BLaER1 treated with 17β-estradiol and CSF1 and Interleukin-3, amounts not matched to agents 10 nM and 100 nM (cell line): Measurements from ENCODE around the gene ASIC1.

Experiments
- H3K27ac ChIP-seq, 11 experiments: shearing (Covaris generic); formaldehyde crosslinking; 2 replicates each; pipeline ENCODE4 v1.8.1; 2022
- H3K27me3 ChIP-seq, 11 experiments: shearing (Covaris generic); formaldehyde crosslinking; 2 replicates each; pipeline ENCODE4 v1.8.1; 2022
- H3K36me3 ChIP-seq, 11 experiments: shearing (Covaris generic); formaldehyde crosslinking; 2 replicates each; pipeline ENCODE4 v1.8.1; 2022
- H3K4me1 ChIP-seq, 10 experiments: shearing (Covaris generic); formaldehyde crosslinking; 2 replicates each; pipeline ENCODE4 v1.8.1; 2022
- H3K4me2 ChIP-seq, 11 experiments: shearing (Covaris generic); formaldehyde crosslinking; 2 replicates each; pipeline ENCODE4 v1.8.1; 2022
- H3K4me3 ChIP-seq, 10 experiments: shearing (Covaris generic); formaldehyde crosslinking; 2 replicates each; pipeline ENCODE4 v1.8.1; 2022
- H3K9ac ChIP-seq, 11 experiments: shearing (Covaris generic); formaldehyde crosslinking; 2 replicates each; pipeline ENCODE4 v1.8.1; 2022
- H3K9me3 ChIP-seq, 11 experiments: shearing (Covaris generic); formaldehyde crosslinking; replicated peaks in 1 of 11; 2 replicates each; pipeline ENCODE4 v1.8.1; 2022
- H4K20me1 ChIP-seq, 11 experiments: shearing (Covaris generic); formaldehyde crosslinking; 2 replicates each; pipeline ENCODE4 v1.8.1; 2022
- Cebpa-rat ChIP-seq, 11 experiments: shearing (Covaris generic); IDR thresholded peaks; 2 replicates each; pipeline ENCODE4 v1.8.1; 2022

ASIC1 gene

DNA sequence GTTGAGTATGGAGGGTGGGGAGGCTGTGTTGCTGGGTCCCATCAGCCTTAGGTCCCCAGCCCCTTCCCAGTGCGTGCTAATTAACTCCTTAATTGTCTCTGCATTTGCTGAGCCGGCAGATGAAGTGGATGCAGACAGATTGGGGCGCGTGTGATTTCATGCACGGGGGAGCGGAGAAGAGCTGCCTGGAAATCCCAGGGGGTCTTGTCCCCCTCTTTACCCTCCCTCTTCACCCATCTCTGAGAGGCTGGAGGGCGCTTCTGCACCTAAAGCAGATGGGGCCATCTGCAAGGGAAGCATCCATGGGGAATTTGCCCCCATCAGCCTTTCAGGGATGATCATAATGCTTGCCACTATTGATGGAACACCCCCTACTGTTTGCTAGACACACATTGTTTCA lies 4.4 kb upstream of the ASIC1 start:
- no peaks in the 10 kb centered on the region for H3K9me3 ChIP-seq
- H3K27me3 ChIP-seq = peaks cover 49 to 68% (median 64%) of the 10 kb centered on the region in 11 experiments
- no peak overlapping the region for H3K4me3 ChIP-seq
- H3K9ac ChIP-seq = no peak overlapping the region
- peaks cover 0 to 12% (median 8%) of the 10 kb centered on the region in 11 experiments; a peak in 9 of 22 replicates for H4K20me1 ChIP-seq
- peaks cover 10 to 44% (median 20%) of the 10 kb centered on the region in 10 experiments for H3K4me1 ChIP-seq
- no peak for TF ChIP-seq Cebpa-rat (IDR thresholded peaks at IDR 0.05)
- H3K27ac ChIP-seq = no peak overlapping the region
- H3K36me3 ChIP-seq = no peaks in the 10 kb centered on the region
- H3K4me2 ChIP-seq = peak overlapping the region in 5 of 11 experiments; percentile 1 to 27 (median 8); a peak in 5 of 22 replicates

DNA sequence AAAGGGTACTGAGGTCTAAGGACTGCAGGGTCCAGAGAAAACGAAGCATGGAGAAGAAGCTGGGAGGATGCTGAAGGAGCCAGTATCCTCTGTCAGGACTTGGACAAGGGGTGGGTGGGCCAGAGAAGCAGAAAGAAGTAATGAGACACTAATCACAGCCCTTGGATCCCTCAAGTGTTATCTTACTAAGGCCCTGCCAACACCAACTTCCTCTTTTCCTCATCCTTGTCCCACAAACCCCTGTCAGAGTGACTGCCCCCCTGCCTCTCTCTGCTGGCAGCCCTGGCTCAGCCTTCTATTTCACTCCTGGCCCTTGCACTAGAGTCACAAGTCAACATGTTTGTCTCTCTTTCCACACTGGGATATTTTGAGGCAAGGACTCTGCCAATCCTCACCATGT lies 3.8 kb upstream of the ASIC1 start:
- H3K4me2 ChIP-seq = peak overlapping the region in 6 of 11 experiments; percentile 1 to 30 (median 10); a peak in 8 of 22 replicates
- no peak overlapping the region for H3K27ac ChIP-seq
- no peak for TF ChIP-seq Cebpa-rat (IDR thresholded peaks at IDR 0.05)
- H3K4me3 ChIP-seq = no peak overlapping the region
- peaks cover 0 to 18% (median 8%) of the 10 kb centered on the region in 11 experiments; a peak in 9 of 22 replicates for H4K20me1 ChIP-seq
- peaks cover 56 to 71% (median 67%) of the 10 kb centered on the region in 11 experiments for H3K27me3 ChIP-seq
- no peaks in the 10 kb centered on the region for H3K9me3 ChIP-seq
- no peak overlapping the region for H3K9ac ChIP-seq
- no peaks in the 10 kb centered on the region for H3K36me3 ChIP-seq
- peaks cover 10 to 50% (median 23%) of the 10 kb centered on the region in 10 experiments for H3K4me1 ChIP-seq

DNA sequence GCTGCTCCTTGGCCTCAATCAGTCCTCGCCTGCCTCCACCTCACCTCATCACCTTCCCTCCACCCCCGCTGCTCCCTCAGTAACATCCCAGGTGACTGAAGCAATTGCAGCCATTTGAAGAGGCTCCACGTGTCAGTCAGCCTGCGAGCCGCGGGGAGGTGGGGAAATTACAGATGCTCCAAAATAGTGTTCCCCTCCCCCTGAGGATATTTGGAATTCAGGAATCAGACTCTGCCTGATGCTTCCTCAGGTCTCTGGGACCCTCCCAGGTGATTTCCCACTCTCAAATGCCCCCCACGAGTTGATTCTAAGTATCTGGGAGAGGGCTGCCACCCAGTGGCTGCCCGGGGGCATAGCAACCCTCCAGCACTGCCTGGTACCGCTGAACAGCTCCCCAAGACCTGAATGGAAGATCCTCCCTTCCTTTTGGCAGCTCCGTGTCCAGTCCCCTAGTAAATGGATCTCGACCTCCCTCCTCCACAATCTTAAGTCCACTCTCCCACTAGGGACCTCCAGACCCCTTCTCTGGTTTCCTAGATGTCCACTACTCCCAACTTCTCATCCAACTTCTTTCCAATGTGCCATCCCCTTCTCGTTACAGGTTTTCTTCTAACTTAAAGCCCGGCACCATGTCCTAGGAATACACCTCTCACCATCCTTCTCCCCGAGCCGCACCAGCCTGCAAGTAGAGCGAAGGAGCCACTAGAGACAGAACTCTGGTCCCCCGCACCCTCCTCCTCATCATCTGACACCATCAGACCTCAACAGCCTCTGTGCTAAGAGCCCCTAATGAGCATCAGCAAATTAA lies 1.4 kb upstream of the ASIC1 start:
- Histone ChIP-seq H3K27me3 (peaks cover 40 to 50% (median 43%) of the 10 kb centered on the region in 11 experiments), H4K20me1 (peaks cover 0 to 27% (median 8%) of the 10 kb centered on the region in 11 experiments; a peak in 9 of 22 replicates), H3K4me3 (peak overlapping the region in 2 of 10 experiments; percentile 72 to 78; a peak in 3 of 20 replicates), H3K9ac (peak overlapping the region in 1 of 11 experiments; percentile 76; a peak in 1 of 22 replicates), H3K4me1 (peaks cover 14 to 56% (median 37%) of the 10 kb centered on the region in 10 experiments), H3K36me3 (no peaks in the 10 kb centered on the region), H3K4me2 (peak overlapping the region; percentile 80 to 99 (median 95)), H3K9me3 (no peaks in the 10 kb centered on the region), H3K27ac (no peak overlapping the region)
- no peak for TF ChIP-seq Cebpa-rat (IDR thresholded peaks at IDR 0.05)

DNA sequence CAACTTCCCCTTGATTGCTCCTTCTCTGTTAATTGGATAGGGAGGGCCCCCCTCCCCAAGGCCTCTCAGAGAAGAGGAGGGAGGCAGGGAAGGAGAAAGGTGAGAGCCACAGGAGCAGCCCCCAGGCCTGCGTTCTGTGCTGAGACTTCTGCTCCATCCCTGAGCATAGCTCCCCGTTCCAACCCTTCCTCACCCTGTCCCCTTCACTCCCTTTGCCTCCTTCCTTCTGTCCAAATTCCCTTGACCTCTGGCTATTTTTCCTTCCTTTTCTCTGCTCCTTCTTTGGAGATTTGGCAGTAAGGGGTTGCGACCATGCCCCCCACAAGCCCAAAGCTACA lies 788 bp upstream of the ASIC1 start:
- Histone ChIP-seq H3K4me2 (peak overlapping the region; percentile 80 to 99 (median 95)), H3K27me3 (peaks cover 34 to 44% (median 38%) of the 10 kb centered on the region in 11 experiments), H3K9me3 (no peaks in the 10 kb centered on the region), H3K36me3 (no peaks in the 10 kb centered on the region), H3K4me3 (peak overlapping the region; percentile 60 to 78 (median 69); a peak in 19 of 20 replicates), H3K27ac (no peak overlapping the region), H3K4me1 (peaks cover 18 to 56% (median 42%) of the 10 kb centered on the region in 10 experiments), H3K9ac (peak overlapping the region in 6 of 11 experiments; percentile 65 to 78 (median 74); a peak in 7 of 22 replicates), H4K20me1 (peaks cover 0 to 27% (median 8%) of the 10 kb centered on the region in 11 experiments; a peak in 9 of 22 replicates)
- TF ChIP-seq Cebpa-rat (IDR thresholded peaks at IDR 0.05) = no peak

DNA sequence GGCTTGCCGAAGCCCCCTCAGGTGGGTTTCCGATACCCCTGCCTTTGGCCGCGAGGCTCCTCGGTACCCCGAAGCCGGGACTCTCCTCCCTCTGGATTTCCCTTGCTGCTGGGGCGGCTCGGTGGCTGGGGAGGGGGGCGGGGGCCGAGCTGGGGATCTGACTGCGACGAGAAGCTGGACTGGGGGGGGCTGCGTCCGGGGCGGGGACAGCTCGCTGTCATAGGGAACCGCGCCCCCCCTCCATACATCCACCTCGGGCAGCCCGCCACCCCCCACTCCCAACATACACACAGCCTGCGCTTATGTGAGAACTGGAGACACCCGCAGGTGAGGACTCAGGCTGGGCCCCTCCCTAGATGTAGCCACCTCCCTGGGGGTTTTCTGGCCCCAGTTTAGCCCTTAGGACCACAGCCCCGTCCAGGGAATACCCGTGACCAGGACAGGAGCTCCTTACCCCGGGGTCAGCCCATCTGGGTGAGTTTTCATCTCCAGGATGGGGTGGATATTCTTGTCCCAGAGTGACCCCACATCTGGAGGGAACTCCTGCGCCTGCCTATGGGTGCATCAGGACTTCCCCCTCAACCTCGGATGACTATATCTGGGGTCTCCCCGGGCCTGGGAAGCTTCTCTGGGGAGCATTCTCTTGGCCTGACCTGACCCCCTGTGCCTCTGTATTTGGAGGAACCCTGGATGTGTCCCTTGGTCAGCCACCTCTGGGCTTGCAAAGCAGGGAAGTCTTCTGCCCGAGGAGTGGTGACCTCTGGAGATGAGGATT lies 687 bp downstream of the ASIC1 start:
- H3K4me2 ChIP-seq = peak overlapping the region; percentile 80 to 99 (median 95)
- peak overlapping the region; percentile 60 to 78 (median 69) for H3K4me3 ChIP-seq
- peak overlapping the region in 3 of 11 experiments; percentile 28 to 32 (median 32); a peak in 3 of 22 replicates for H3K27ac ChIP-seq
- H4K20me1 ChIP-seq = peaks cover 0 to 27% (median 8%) of the 10 kb centered on the region in 11 experiments; a peak in 9 of 22 replicates
- peaks cover 20 to 32% (median 27%) of the 10 kb centered on the region in 11 experiments for H3K27me3 ChIP-seq
- H3K4me1 ChIP-seq = peaks cover 30 to 66% (median 55%) of the 10 kb centered on the region in 10 experiments
- no peaks in the 10 kb centered on the region for H3K36me3 ChIP-seq
- no peak for TF ChIP-seq Cebpa-rat (IDR thresholded peaks at IDR 0.05)
- H3K9ac ChIP-seq = peak overlapping the region; percentile 54 to 78 (median 73)
- no peaks in the 10 kb centered on the region for H3K9me3 ChIP-seq

DNA sequence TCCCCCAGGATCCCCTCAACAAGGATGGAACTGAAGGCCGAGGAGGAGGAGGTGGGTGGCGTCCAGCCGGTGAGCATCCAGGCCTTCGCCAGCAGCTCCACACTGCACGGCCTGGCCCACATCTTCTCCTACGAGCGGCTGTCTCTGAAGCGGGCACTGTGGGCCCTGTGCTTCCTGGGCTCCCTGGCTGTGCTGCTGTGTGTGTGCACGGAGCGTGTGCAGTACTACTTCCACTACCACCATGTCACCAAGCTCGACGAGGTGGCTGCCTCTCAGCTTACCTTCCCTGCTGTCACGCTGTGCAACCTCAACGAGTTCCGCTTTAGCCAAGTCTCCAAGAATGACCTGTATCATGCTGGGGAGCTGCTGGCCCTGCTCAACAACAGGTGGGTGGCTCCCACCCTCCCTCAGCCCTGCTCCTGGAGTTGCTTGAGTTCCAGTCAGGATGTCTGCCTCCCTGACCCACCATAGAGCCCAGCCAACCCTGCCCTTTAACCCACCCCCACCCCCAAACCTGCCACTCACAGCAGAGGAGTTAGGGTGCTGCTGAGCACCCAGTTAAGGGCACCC lies 1.4 kb downstream of the ASIC1 start:
- peaks cover 31 to 59% (median 50%) of the 10 kb centered on the region in 10 experiments for H3K4me1 ChIP-seq
- H3K9ac ChIP-seq = no peak overlapping the region
- H3K4me3 ChIP-seq = no peak overlapping the region
- no peak for TF ChIP-seq Cebpa-rat (IDR thresholded peaks at IDR 0.05)
- no peaks in the 10 kb centered on the region for H3K36me3 ChIP-seq
- H3K4me2 ChIP-seq = peak overlapping the region in 9 of 11 experiments; percentile 27 to 98 (median 83); a peak in 9 of 22 replicates
- no peaks in the 10 kb centered on the region for H3K9me3 ChIP-seq
- H3K27me3 ChIP-seq = peaks cover 13 to 32% (median 26%) of the 10 kb centered on the region in 11 experiments
- peaks cover 0 to 27% (median 8%) of the 10 kb centered on the region in 11 experiments; a peak in 9 of 22 replicates for H4K20me1 ChIP-seq
- no peak overlapping the region for H3K27ac ChIP-seq

DNA sequence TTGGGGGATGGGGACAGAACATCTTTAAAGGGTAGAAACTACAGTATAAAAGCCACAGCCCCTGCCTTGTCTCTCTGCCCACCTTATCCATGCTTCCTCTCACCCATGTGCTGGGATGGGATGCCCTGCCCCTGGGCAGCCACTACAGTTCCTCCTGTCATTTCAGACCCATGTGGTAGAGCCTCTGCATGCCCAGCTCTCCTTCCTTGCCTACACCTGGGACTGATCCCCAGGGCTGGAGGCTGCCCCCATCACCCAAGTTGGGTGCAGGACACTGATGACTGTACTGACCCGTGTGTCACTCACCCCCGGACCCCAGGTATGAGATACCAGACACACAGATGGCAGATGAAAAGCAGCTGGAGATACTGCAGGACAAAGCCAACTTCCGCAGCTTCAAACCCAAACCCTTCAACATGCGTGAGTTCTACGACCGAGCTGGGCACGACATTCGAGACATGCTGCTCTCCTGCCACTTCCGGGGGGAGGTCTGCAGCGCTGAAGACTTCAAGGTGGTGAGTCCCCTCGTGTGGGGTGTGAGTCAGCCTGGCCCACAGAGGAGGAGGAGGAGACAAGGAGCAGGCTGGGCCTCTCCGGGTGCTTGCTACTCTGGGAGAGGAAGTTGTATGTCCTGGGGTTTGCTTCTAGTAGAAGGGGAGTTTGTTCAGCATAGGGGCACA lies 2.2 kb downstream of the ASIC1 start:
- no peaks in the 10 kb centered on the region for H3K36me3 ChIP-seq
- H3K9ac ChIP-seq = no peak overlapping the region
- no peaks in the 10 kb centered on the region for H3K9me3 ChIP-seq
- H3K4me3 ChIP-seq = no peak overlapping the region
- H3K27ac ChIP-seq = no peak overlapping the region
- no peak for TF ChIP-seq Cebpa-rat (IDR thresholded peaks at IDR 0.05)
- peak overlapping the region in 8 of 11 experiments; percentile 2 to 60 (median 39); a peak in 11 of 22 replicates for H3K4me2 ChIP-seq
- H3K4me1 ChIP-seq = peaks cover 31 to 57% (median 50%) of the 10 kb centered on the region in 10 experiments
- H3K27me3 ChIP-seq = peaks cover 13 to 32% (median 26%) of the 10 kb centered on the region in 11 experiments
- peaks cover 0 to 27% (median 8%) of the 10 kb centered on the region in 11 experiments; a peak in 9 of 22 replicates for H4K20me1 ChIP-seq

DNA sequence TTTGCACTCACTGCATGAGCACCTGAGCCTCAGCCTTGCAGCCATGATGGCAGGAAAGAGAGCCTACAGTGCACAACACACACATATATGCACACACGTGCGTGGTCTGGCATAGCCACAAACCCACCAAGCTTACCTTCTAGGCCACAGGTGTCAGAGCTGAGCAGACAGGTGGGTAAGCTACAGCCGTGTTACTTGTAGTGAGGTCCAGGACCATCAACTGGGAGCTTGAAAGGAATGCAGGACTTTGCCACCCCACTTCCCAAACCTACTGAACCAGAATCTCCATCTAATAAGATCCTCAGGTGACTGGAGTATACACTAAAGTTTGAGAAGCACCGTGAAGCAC lies 2.7 kb downstream of the ASIC1 start:
- H3K27ac ChIP-seq = no peak overlapping the region
- TF ChIP-seq Cebpa-rat (IDR thresholded peaks at IDR 0.05) = no peak
- peaks cover 31 to 57% (median 50%) of the 10 kb centered on the region in 10 experiments for H3K4me1 ChIP-seq
- H3K4me3 ChIP-seq = no peak overlapping the region
- H3K9ac ChIP-seq = no peak overlapping the region
- H3K4me2 ChIP-seq = peak overlapping the region in 6 of 11 experiments; percentile 27 to 60 (median 44); a peak in 11 of 22 replicates
- H4K20me1 ChIP-seq = peaks cover 0 to 27% (median 8%) of the 10 kb centered on the region in 11 experiments; a peak in 9 of 22 replicates
- H3K36me3 ChIP-seq = no peaks in the 10 kb centered on the region
- peaks cover 13 to 32% (median 26%) of the 10 kb centered on the region in 11 experiments for H3K27me3 ChIP-seq
- no peaks in the 10 kb centered on the region for H3K9me3 ChIP-seq
